ENCODE data around the gene UBXN1. TPM values are rescaled to one million over a fixed set of nuclear protein-coding genes. Genes with fewer than 3 reads are reported as not detected.
A peak's percentile ranks its signal among the peaks of the same experiment; 100 is the strongest.

UBXN1 gene
- total and polyA plus RNA-seq, 2 donors (not counting 1 experiment from before 2014, with no cell fraction given), result 180 to 193 TPM

GRCh38 chr11:62726915-62727164, 48.0 kb upstream of the UBXN1 start:
- no peaks in the 10 kb centered on the region for H3K9me3 Mint-ChIP-seq (ENCODE audit: insufficient read depth)
- intact Hi-C loops (cut with micrococcal nuclease), result loop anchor here (1.0 to 2.0 kb wide), 11 partner anchors 18 to 154 kb away; partner anchors contain the start of genes EML3, ROM1, SLC3A2 and STX5
- Histone ChIP-seq H2AFZ (ENCODE audit: insufficient read depth, low read depth, low read length, poor library complexity, severe bottlenecking) (peak overlapping the region; percentile 91), H3K9ac (ENCODE audit: low read length) (peak overlapping the region; percentile 93), H3K4me1 (ENCODE audit: control insufficient read depth in 2 of 2, insufficient read depth in 2 of 2, low read length in 2 of 2) (peaks cover 37 to 41% of the 10 kb centered on the region in 2 donors), H3K27ac (ENCODE audit: low read length in 2 of 2) (peak overlapping the region; percentile 40 to 90), H3K4me2 (replicated peaks; ENCODE audit: low read depth, low read length, poor library complexity, severe bottlenecking) (peak overlapping the region; percentile 91), H3K4me3 (ENCODE audit: control extremely low read depth in 1 of 5, extremely low read depth in 1 of 5, insufficient read depth in 1 of 5, low read depth in 2 of 5, low read length in 4 of 5) (peak overlapping the region; percentile 94 to 100 (median 99)), H3K36me3 (replicated peaks in 1 of 2; ENCODE audit: control extremely low read depth in 1 of 2, control insufficient read depth in 1 of 2, extremely low read depth in 1 of 2, insufficient read depth in 2 of 2, low read length in 1 of 2) (peaks cover 3 to 29% of the 10 kb centered on the region in 2 experiments), H3K79me2 (ENCODE audit: control insufficient read depth, insufficient read depth, low read length) (peaks cover 81% of the 10 kb centered on the region), H3K9me3 (ENCODE audit: control extremely low read depth in 1 of 3, control insufficient read depth in 2 of 3, insufficient read depth in 1 of 3, low read length in 2 of 3) (no peaks in the 10 kb centered on the region), H3K27me3 (replicated peaks in 1 of 4; ENCODE audit: control extremely low read depth in 1 of 4, control insufficient read depth in 3 of 4, insufficient read depth in 4 of 4, low read length in 3 of 4) (no peaks in the 10 kb centered on the region), H4K20me1 (ENCODE audit: control insufficient read depth, insufficient read depth, low read length, poor library complexity, severe bottlenecking) (peaks cover 58% of the 10 kb centered on the region)
- peaks cover 55% of the 10 kb centered on the region for H3K4me1 Mint-ChIP-seq
- ChIA-PET POLR2A (interaction anchor here (0.8 to 4.9 kb wide), 21 partner anchors 13 to 154 kb away, joined by 3 to 75 read pairs (median 8); partner anchors contain the start of genes BSCL2, C11orf98, CSKMT and GNG3), CTCF (interaction anchor here (0.6 to 5.5 kb wide), 10 partner anchors 18 to 197 kb away, joined by 3 to 34 read pairs (median 4); partner anchors contain the start of genes BSCL2, SLC3A2, TMEM179B and ZBTB3)
- 1% methylated on average over 37 of the region's 37 CpGs for WGBS (ENCODE audit: insufficient coverage)
- TF ChIP-seq CTCF (IDR thresholded peaks at IDR 0.05) (no peak), EZH2 (IDR thresholded peaks at IDR 0.05; ENCODE audit: borderline replicate concordance, insufficient read depth, low read depth, low read length, poor library complexity, severe bottlenecking) (no peak)
- no peaks in the 10 kb centered on the region for H3K27me3 Mint-ChIP-seq
- H3K27ac Mint-ChIP-seq, result peak overlapping the region; percentile 99
- DNase-seq (no peak), ATAC-seq (ENCODE audit: low read depth) (no peak)
- peak overlapping the region; percentile 95 for H3K4me3 Mint-ChIP-seq

GRCh38 chr11:62726156-62726914, 47.5 kb upstream of the UBXN1 start:
- POLR2A ChIA-PET, result interaction anchor here (0.6 to 4.9 kb wide), 15 partner anchors 18 to 155 kb away, joined by 3 to 75 read pairs (median 14); partner anchors contain the start of genes BSCL2, C11orf98, CSKMT and GNG3
- peak overlapping the region; percentile 94 to 100 (median 99) for H3K4me3 ChIP-seq (ENCODE audit: control extremely low read depth in 1 of 5, extremely low read depth in 1 of 5, insufficient read depth in 1 of 5, low read depth in 2 of 5, low read length in 4 of 5)

More at GRCh38 chr11:62726156-62726914, 47.5 kb upstream of the UBXN1 start:
- peak overlapping the region; percentile 99 for H3K27ac Mint-ChIP-seq
- peak overlapping the region; percentile 95 for H3K4me3 Mint-ChIP-seq
- Histone ChIP-seq H3K27ac (ENCODE audit: low read length in 2 of 2) (peak overlapping the region; percentile 40 to 90), H3K36me3 (replicated peaks in 1 of 2; ENCODE audit: control extremely low read depth in 1 of 2, control insufficient read depth in 1 of 2, extremely low read depth in 1 of 2, insufficient read depth in 2 of 2, low read length in 1 of 2) (peaks cover 3 to 34% of the 10 kb centered on the region in 2 experiments), H3K9me3 (ENCODE audit: control extremely low read depth in 1 of 3, control insufficient read depth in 2 of 3, insufficient read depth in 1 of 3, low read length in 2 of 3) (no peaks in the 10 kb centered on the region), H3K79me2 (ENCODE audit: control insufficient read depth, insufficient read depth, low read length) (peaks cover 81% of the 10 kb centered on the region), H4K20me1 (ENCODE audit: control insufficient read depth, insufficient read depth, low read length, poor library complexity, severe bottlenecking) (peaks cover 57% of the 10 kb centered on the region), H3K4me1 (ENCODE audit: control insufficient read depth in 2 of 2, insufficient read depth in 2 of 2, low read length in 2 of 2) (peaks cover 37 to 41% of the 10 kb centered on the region in 2 donors), H3K27me3 (replicated peaks in 1 of 4; ENCODE audit: control extremely low read depth in 1 of 4, control insufficient read depth in 3 of 4, insufficient read depth in 4 of 4, low read length in 3 of 4) (no peaks in the 10 kb centered on the region), H2AFZ (ENCODE audit: insufficient read depth, low read depth, low read length, poor library complexity, severe bottlenecking) (peak overlapping the region; percentile 91), H3K4me2 (replicated peaks; ENCODE audit: low read depth, low read length, poor library complexity, severe bottlenecking) (peak overlapping the region; percentile 91), H3K9ac (ENCODE audit: low read length) (peak overlapping the region; percentile 93)
- no peaks in the 10 kb centered on the region for H3K9me3 Mint-ChIP-seq (ENCODE audit: insufficient read depth)
- WGBS (ENCODE audit: insufficient coverage), result under 1% methylated on average over 51 of the region's 51 CpGs
- intact Hi-C loops (cut with micrococcal nuclease), result loop anchor here (2.0 kb wide), 5 partner anchors 56 to 154 kb away; partner anchors contain the start of genes EML3, ROM1, SLC3A2 and STX5
- peaks cover 55% of the 10 kb centered on the region for H3K4me1 Mint-ChIP-seq
- ATAC-seq (ENCODE audit: low read depth), result no peak
- CTCF ChIA-PET, result interaction anchor here (0.8 to 5.5 kb wide), 7 partner anchors 12 to 184 kb away, joined by 3 to 34 read pairs (median 3); partner anchors contain the start of genes SLC3A2, TMEM179B and ZBTB3
- TF ChIP-seq CTCF (IDR thresholded peaks at IDR 0.05), result no peak
- TF ChIP-seq EZH2 (IDR thresholded peaks at IDR 0.05; ENCODE audit: borderline replicate concordance, insufficient read depth, low read depth, low read length, poor library complexity, severe bottlenecking), result no peak
- no peaks in the 10 kb centered on the region for H3K27me3 Mint-ChIP-seq
- DNase-seq, result no peak

Data from B cell (primary cell).